ENCODE results near the gene KRTAP5-4. TPM values are rescaled to one million over a fixed set of nuclear protein-coding genes. Genes with fewer than 3 reads are reported as not detected.
"Not testable (repeated sequence)": the region's sequence is repeated elsewhere in the genome, so short reads cannot be mapped to it uniquely, and the experiment has no call there.

The KRTAP5-4 gene
- total and polyA plus RNA-seq, 9 donors, result not detected

DNA sequence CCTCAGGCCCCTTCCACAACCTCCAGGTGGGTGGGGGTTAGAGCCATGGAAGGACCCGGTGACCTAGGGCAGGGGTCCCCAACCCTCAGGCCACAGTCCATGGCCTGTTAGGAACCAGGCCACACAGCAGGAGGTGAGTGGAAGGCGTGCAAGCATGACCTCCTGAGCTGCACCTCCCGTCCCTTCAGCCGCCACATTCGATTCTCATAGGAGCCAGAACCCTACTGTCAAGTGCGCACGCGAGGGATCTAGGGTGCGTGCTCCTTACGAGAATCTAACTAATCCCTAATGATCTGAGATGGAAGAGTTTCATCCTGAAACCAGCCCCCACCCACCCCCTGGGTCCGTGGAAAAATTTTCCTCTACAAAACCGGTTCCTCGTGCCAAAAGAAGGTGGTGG is 3.6 kb upstream of the KRTAP5-4 start:
- H3K27me3 ChIP-seq (ENCODE audit: control insufficient read depth, insufficient read depth, low read length), result peaks cover 21% of the 10 kb centered on the region
- H3K4me1 ChIP-seq (ENCODE audit: control insufficient read depth, insufficient read depth, low read length), result peaks cover 9% of the 10 kb centered on the region
- WGBS (ENCODE audit: insufficient coverage), result 90% methylated on average over 10 of the region's 13 CpGs
- H3K27ac ChIP-seq (ENCODE audit: low read length), result no peak overlapping the region
- no peak overlapping the region for H3K4me3 ChIP-seq (ENCODE audit: low read length)
- no peaks in the 10 kb centered on the region for H3K9me3 ChIP-seq (replicated peaks; ENCODE audit: control insufficient read depth, low read depth, low read length)
- DNase-seq, result no peak
- H3K36me3 ChIP-seq (ENCODE audit: control insufficient read depth, insufficient read depth, low read length), result no peaks in the 10 kb centered on the region

DNA sequence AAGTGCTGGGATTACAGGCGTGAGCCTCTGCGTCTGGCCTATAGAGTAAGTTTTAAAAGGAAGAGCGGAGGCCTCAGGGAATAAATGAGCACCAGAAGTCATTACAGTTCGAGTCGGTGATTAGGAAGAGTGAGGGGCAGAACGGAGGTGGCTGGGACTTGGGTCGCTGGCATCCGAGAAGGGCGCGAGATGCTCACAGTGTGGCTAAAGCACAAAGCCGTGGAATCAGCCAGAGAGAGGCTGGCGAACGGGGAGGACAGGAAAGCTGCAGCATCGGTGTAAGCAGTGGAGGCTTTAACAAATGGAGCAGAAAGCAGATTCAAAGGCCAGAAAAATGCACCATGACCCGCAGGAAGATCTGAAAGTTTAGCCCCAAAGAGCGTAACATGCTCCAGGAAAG is 2.7 kb upstream of the KRTAP5-4 start:
- no peak overlapping the region for H3K27ac ChIP-seq (ENCODE audit: low read length)
- 64% methylated on average over 16 of the region's 16 CpGs for WGBS (ENCODE audit: insufficient coverage)
- no peak for DNase-seq
- no peaks in the 10 kb centered on the region for H3K9me3 ChIP-seq (replicated peaks; ENCODE audit: control insufficient read depth, low read depth, low read length)
- peaks cover 19% of the 10 kb centered on the region for H3K27me3 ChIP-seq (ENCODE audit: control insufficient read depth, insufficient read depth, low read length)
- no peak overlapping the region for H3K4me3 ChIP-seq (ENCODE audit: low read length)
- no peaks in the 10 kb centered on the region for H3K36me3 ChIP-seq (ENCODE audit: control insufficient read depth, insufficient read depth, low read length)
- peaks cover 7% of the 10 kb centered on the region for H3K4me1 ChIP-seq (ENCODE audit: control insufficient read depth, insufficient read depth, low read length)

GRCh38 chr11:1623716-1624115 is 1.8 kb upstream of the KRTAP5-4 start:
- Histone ChIP-seq H3K4me3 (ENCODE audit: low read length) (no peak overlapping the region), H3K9me3 (replicated peaks; ENCODE audit: control insufficient read depth, low read depth, low read length) (no peaks in the 10 kb centered on the region), H3K4me1 (ENCODE audit: control insufficient read depth, insufficient read depth, low read length) (no peaks in the 10 kb centered on the region), H3K27ac (ENCODE audit: low read length) (no peak overlapping the region), H3K27me3 (ENCODE audit: control insufficient read depth, insufficient read depth, low read length) (peaks cover 15% of the 10 kb centered on the region), H3K36me3 (ENCODE audit: control insufficient read depth, insufficient read depth, low read length) (no peaks in the 10 kb centered on the region)
- DNase-seq, result no peak
- WGBS (ENCODE audit: insufficient coverage), result 73% methylated on average over 6 of the region's 9 CpGs

DNA sequence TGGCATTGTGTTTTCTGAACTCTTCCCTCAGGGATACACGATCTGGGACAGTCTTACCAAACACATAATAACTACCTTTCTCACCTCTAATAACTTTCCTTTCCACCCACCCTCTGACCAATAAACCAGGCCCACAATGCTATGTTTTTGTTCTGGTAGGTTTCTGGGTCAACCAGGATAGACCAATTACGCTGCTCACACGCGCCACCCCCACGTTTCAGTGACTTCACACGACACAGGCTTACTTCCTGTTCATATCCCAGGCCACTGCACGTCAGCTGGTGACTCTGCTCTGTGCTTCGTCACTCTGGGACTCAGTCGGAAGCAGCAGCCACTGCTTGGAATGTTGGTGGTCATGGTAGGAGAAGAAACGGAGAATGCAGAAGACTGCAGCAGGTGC is 2.5 kb downstream of the KRTAP5-4 start:
- Histone ChIP-seq H3K9me3 (replicated peaks; ENCODE audit: control insufficient read depth, low read depth, low read length) (no peaks in the 10 kb centered on the region), H3K27ac (ENCODE audit: low read length) (no peak overlapping the region), H3K4me1 (ENCODE audit: control insufficient read depth, insufficient read depth, low read length) (no peaks in the 10 kb centered on the region), H3K27me3 (ENCODE audit: control insufficient read depth, insufficient read depth, low read length) (peaks cover 26% of the 10 kb centered on the region), H3K36me3 (ENCODE audit: control insufficient read depth, insufficient read depth, low read length) (no peaks in the 10 kb centered on the region), H3K4me3 (ENCODE audit: low read length) (no peak overlapping the region)
- DNase-seq, result no peak
- WGBS (ENCODE audit: insufficient coverage), result 23% methylated on average over 3 of the region's 10 CpGs

- Histone ChIP-seq H3K4me1 (ENCODE audit: control insufficient read depth, insufficient read depth, low read length) (no peaks in the 10 kb centered on the region), H3K36me3 (ENCODE audit: control insufficient read depth, insufficient read depth, low read length) (no peaks in the 10 kb centered on the region), H3K27me3 (ENCODE audit: control insufficient read depth, insufficient read depth, low read length) (peaks cover 24% of the 10 kb centered on the region), H3K4me3 (ENCODE audit: low read length) (no peak overlapping the region), H3K9me3 (replicated peaks; ENCODE audit: control insufficient read depth, low read depth, low read length) (no peaks in the 10 kb centered on the region), H3K27ac (ENCODE audit: low read length) (no peak overlapping the region)
- WGBS (ENCODE audit: insufficient coverage), result 52% methylated on average over 4 of the region's 10 CpGs
- DNase-seq, result no peak
Observed at GRCh38 chr11:1618231-1618630, 3.7 kb downstream of the KRTAP5-4 start.

GRCh38 chr11:1608363-1608762 is 13.6 kb downstream of the KRTAP5-4 start, which contains the start of gene KRTAP5-3:
KRTAP5-3 (minus strand) TSS chr11:1608463; CDS start chr11:1608385, 78 bp downstream.
- Histone ChIP-seq H3K9me3 (replicated peaks; ENCODE audit: control insufficient read depth, low read depth, low read length) (no peaks in the 10 kb centered on the region), H3K27ac (ENCODE audit: low read length) (no peak within 1 kb of the TSS), H3K4me1 (ENCODE audit: control insufficient read depth, insufficient read depth, low read length) (peaks cover 2% of the 10 kb centered on the region), H3K4me3 (ENCODE audit: low read length) (no peak within 1 kb of the TSS), H3K27me3 (ENCODE audit: control insufficient read depth, insufficient read depth, low read length) (peaks cover 24% of the 10 kb centered on the region), H3K36me3 (ENCODE audit: control insufficient read depth, insufficient read depth, low read length) (no peaks in the 10 kb centered on the region)
- DNase-seq, result no peak
- WGBS (ENCODE audit: insufficient coverage), result 60% methylated on average over 1 of the region's 4 CpGs

GRCh38 chr11:1607901-1608300 is 14.0 kb downstream of the KRTAP5-4 start:
- not testable (repeated sequence) for H3K9me3 ChIP-seq (replicated peaks; ENCODE audit: control insufficient read depth, low read depth, low read length); H3K4me1 ChIP-seq (ENCODE audit: control insufficient read depth, insufficient read depth, low read length); H3K4me3 ChIP-seq (ENCODE audit: low read length); DNase-seq; H3K36me3 ChIP-seq (ENCODE audit: control insufficient read depth, insufficient read depth, low read length); H3K27ac ChIP-seq (ENCODE audit: low read length)
- 68% methylated on average over 2 of the region's 5 CpGs for WGBS (ENCODE audit: insufficient coverage)
- peaks cover 24% of the 10 kb centered on the region for H3K27me3 ChIP-seq (ENCODE audit: control insufficient read depth, insufficient read depth, low read length)

GRCh38 chr11:1607156-1607845 is 14.6 kb downstream of the KRTAP5-4 start:
- H3K27ac ChIP-seq (ENCODE audit: low read length); DNase-seq; H3K9me3 ChIP-seq (replicated peaks; ENCODE audit: control insufficient read depth, low read depth, low read length); H3K4me1 ChIP-seq (ENCODE audit: control insufficient read depth, insufficient read depth, low read length); H3K36me3 ChIP-seq (ENCODE audit: control insufficient read depth, insufficient read depth, low read length); H3K4me3 ChIP-seq (ENCODE audit: low read length): not testable (repeated sequence)
- H3K27me3 ChIP-seq (ENCODE audit: control insufficient read depth, insufficient read depth, low read length), result peaks cover 24% of the 10 kb centered on the region
- WGBS (ENCODE audit: insufficient coverage), result 21% methylated on average over 18 of the region's 18 CpGs

DNA sequence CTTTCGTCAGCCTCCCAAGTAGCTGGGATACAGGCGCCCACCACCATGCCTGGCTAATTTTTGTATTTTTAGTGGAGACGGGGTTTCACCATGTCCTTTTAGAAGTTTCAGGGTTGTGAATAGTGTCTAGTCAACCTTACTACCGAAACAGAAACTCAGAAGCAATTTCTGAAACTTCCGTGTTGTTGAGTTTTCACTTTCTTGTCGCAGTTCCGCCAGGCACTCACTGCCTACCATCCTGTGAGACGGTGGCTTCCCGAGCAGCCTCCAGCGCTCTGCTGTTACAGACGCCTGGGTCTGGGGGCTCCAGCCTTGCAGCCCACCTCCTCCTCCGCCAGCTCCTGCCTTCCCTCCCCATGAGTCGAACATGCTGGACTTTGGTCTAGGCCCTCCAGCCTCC is 16.0 kb downstream of the KRTAP5-4 start:
- H3K9me3 ChIP-seq (replicated peaks; ENCODE audit: control insufficient read depth, low read depth, low read length); H3K4me1 ChIP-seq (ENCODE audit: control insufficient read depth, insufficient read depth, low read length); H3K27ac ChIP-seq (ENCODE audit: low read length); DNase-seq; H3K4me3 ChIP-seq (ENCODE audit: low read length); H3K36me3 ChIP-seq (ENCODE audit: control insufficient read depth, insufficient read depth, low read length): not testable (repeated sequence)
- 93% methylated on average over 10 of the region's 13 CpGs for WGBS (ENCODE audit: insufficient coverage)
- H3K27me3 ChIP-seq (ENCODE audit: control insufficient read depth, insufficient read depth, low read length), result peaks cover 24% of the 10 kb centered on the region

DNA sequence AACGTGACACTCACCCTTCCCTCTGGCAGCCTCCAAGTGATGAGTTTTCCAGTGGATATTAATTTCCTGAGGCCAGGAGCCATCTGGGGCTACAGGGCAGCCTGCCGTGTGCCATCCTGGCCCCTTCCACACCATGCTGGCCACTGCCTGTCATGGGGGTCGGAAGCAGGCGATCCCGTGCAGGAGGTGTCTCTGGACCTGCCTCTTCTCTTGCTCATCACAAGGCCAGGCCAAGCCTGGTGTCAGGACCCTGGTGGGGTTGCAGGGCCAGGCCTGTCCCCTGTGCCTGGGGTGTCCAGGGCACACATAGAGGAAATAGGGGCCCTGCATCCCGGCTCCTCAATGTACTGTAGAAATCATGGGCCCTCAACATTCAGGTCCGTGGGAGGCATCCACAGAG is 17.2 kb downstream of the KRTAP5-4 start:
- Histone ChIP-seq H3K27ac (ENCODE audit: low read length) (no peak overlapping the region), H3K9me3 (replicated peaks; ENCODE audit: control insufficient read depth, low read depth, low read length) (no peaks in the 10 kb centered on the region), H3K27me3 (ENCODE audit: control insufficient read depth, insufficient read depth, low read length) (peaks cover 27% of the 10 kb centered on the region), H3K36me3 (ENCODE audit: control insufficient read depth, insufficient read depth, low read length) (no peaks in the 10 kb centered on the region), H3K4me1 (ENCODE audit: control insufficient read depth, insufficient read depth, low read length) (peaks cover 2% of the 10 kb centered on the region), H3K4me3 (ENCODE audit: low read length) (no peak overlapping the region)
- DNase-seq, result no peak
- WGBS (ENCODE audit: insufficient coverage), result 76% methylated on average over 7 of the region's 7 CpGs

DNA sequence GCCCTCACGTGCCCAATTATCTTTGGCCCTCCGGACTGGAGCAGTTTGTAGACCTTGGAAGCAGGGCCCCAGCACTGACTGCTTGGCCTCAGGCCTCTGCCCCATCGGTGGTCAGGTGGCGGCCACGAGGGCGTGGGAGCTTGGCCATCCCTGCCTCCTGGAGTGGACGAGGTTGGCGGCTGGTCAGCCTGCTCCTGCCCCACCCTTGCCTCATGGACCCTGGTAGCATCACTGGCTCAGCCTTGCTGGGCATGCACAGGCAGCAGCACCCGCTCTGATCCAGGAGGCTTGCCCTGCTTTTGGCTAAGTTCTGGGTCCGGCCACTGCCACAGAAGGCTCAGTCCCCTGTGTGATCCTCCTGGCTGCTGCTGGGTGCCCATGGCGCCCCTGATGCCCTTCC is 17.8 kb downstream of the KRTAP5-4 start:
- no peaks in the 10 kb centered on the region for H3K36me3 ChIP-seq (ENCODE audit: control insufficient read depth, insufficient read depth, low read length)
- H3K4me1 ChIP-seq (ENCODE audit: control insufficient read depth, insufficient read depth, low read length), result peaks cover 2% of the 10 kb centered on the region
- no peaks in the 10 kb centered on the region for H3K9me3 ChIP-seq (replicated peaks; ENCODE audit: control insufficient read depth, low read depth, low read length)
- H3K4me3 ChIP-seq (ENCODE audit: low read length), result no peak overlapping the region
- no peak overlapping the region for H3K27ac ChIP-seq (ENCODE audit: low read length)
- WGBS (ENCODE audit: insufficient coverage), result 86% methylated on average over 11 of the region's 11 CpGs
- peaks cover 27% of the 10 kb centered on the region for H3K27me3 ChIP-seq (ENCODE audit: control insufficient read depth, insufficient read depth, low read length)
- DNase-seq, result no peak

Measured in muscle of leg (tissue), 11 donors.